GM19193 (cell line): ENCODE data around the gene DIP2A.

Source experiments
- POLR2A ChIP-seq: IDR thresholded peaks from 4 replicates; pipeline ENCODE4 v1.6.1; 2011; ENCODE audit not compliant: insufficient read depth, insufficient read length; ENCODE audit errors: extremely low read depth

DIP2A gene

GRCh38 chr21:46480466-46480865 lies 21.8 kb downstream of the DIP2A start:
- TF ChIP-seq POLR2A, result no peak

- TF ChIP-seq POLR2A, result no peak
Measured at GRCh38 chr21:46482225-46482845, 23.6 kb downstream of the DIP2A start.

DNA sequence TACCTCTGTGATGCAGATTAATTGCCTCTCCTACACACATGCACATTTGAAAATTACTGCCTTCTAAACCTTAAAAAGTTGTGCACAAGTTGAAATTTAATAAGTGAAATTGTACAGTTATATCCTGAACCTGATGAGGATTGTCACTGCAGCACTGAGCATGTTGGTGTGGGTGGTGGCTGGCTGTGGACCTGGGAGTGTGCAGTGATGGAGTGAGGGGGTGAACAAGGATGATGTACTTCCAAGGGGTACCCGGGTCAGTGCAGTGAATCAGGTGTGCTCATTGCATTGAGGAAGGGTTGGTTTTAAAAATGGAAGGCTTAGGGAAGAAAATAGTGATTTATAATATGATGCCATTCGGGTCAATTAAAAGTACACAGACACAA lies 24.1 kb downstream of the DIP2A start:
- TF ChIP-seq POLR2A, result no peak

GRCh38 chr21:46483300-46484295 lies 24.9 kb downstream of the DIP2A start:
- no peak for TF ChIP-seq POLR2A

- no peak for TF ChIP-seq POLR2A
Measured at GRCh38 chr21:46486481-46487126, 27.9 kb downstream of the DIP2A start.

DNA sequence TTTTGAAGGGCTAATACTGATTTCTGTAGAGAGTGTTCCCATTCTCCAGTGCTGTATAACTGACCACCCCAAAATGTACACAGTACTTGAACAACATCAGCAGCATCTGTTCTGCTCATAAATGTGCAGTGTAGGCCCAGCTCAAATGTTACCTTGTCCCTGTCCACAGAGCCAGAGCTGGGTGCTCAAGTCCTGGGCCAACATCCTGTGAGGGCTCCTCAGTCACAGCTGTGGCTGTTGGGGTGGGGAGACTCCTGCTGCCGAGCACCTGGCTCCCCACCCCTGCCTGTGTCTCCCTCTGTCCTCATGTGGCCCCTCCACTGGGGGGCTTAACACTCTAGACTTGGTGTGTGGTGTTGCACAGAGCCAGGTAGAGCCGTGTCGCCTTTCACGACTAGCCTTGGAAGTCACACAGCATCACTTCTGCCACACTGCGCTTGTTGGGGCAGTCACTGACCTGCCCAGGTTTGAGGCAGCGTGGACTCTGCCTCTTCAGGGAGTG lies 30.5 kb downstream of the DIP2A start:
- no peak for TF ChIP-seq POLR2A

GRCh38 chr21:46489800-46490199 lies 31.1 kb downstream of the DIP2A start:
- no peak for TF ChIP-seq POLR2A

DNA sequence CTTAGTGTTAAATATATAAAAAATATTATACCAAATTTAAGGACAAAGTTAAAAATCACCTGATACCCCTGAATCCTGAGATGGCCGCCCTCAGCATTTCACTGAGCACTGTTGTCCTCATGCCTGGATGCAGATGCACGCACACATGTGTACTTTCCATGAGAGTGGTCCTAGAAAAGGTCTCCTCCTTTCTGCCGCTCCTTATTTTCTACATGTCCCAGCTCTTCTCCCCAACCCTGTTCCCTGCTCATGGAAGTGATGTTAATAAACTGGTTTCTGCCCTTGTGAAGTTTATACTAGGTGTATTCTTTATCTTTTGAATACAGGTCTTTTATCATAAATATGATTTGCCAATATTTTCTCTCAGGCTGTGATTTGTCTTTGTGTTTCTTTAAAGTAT lies 32.9 kb downstream of the DIP2A start:
- TF ChIP-seq POLR2A, result no peak

- no peak for TF ChIP-seq POLR2A
Measured at GRCh38 chr21:46492851-46493250, 34.2 kb downstream of the DIP2A start.

GRCh38 chr21:46493828-46494227 lies 35.1 kb downstream of the DIP2A start:
- no peak for TF ChIP-seq POLR2A

DNA sequence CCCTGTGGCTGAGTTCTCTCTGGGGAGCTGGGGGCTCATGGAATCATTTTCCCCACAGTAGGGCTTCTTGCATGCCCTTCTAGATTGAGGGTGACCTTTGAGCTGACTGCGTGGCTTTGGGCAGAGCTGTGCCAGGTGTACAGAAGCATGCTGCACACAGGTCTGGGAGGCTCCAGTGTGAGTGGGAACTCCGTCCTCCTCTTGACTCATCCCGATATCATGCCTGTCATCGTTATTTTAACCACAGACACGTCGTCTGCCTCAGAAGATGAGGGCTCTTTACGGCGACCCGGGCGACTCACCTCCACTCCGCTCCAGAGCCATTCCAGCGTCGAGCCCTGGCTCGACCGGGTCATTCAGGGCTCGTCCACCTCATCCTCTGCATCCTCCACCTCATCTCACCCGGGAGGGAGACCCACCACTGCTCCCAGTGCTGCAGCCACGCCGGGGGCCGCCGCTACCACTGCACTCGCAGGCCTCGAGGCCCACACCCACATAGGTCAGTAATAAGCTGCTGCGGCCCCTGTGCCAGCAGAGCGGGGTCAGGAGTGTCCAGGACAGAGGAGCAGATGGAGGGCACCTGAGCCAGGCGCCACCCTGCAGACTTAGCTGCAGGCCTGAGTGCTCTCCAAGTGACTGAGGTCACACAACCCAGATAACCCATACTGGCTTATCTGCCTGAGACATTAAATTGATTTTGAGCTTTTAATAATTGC lies 39.8 kb downstream of the DIP2A start:
- TF ChIP-seq POLR2A, result no peak

GRCh38 chr21:46500224-46500861 lies 41.7 kb downstream of the DIP2A start:
- TF ChIP-seq POLR2A, result no peak

GRCh38 chr21:46503922-46504550 lies 45.3 kb downstream of the DIP2A start:
- TF ChIP-seq POLR2A, result no peak

- no peak for TF ChIP-seq POLR2A
Measured at GRCh38 chr21:46504666-46505065, 46.0 kb downstream of the DIP2A start.
